B cell (primary cell): ENCODE data around the gene SEC16B.

Experiments used
- CTCF ChIP-seq: fragments of 200-600 bp; IDR thresholded peaks from one replicate; pipeline ENCODE4 v1.8.0; 2022; ENCODE audit warnings: antibody characterized with exemption, mild to moderate bottlenecking
- EZH2 ChIP-seq: IDR thresholded peaks from 2 replicates; pipeline ENCODE4 v1.6.1; 2012; ENCODE audit warnings: borderline replicate concordance, low read depth, mild to moderate bottlenecking, moderate library complexity, low read length; ENCODE audit not compliant: insufficient read depth, poor library complexity, severe bottlenecking

- TF ChIP-seq CTCF, result no peak
- TF ChIP-seq EZH2, result no peak
Measured at GRCh38 chr1:177937174-177937770, 32.6 kb downstream of the SEC16B start.
